ENCODE results near the gene NANS.
A peak's percentile ranks its signal among the peaks of the same experiment; 100 is the strongest.
"Not testable (repeated sequence)": the region's sequence is repeated elsewhere in the genome, so short reads cannot be mapped to it uniquely, and the experiment has no call there.

Gene NANS, protein sequence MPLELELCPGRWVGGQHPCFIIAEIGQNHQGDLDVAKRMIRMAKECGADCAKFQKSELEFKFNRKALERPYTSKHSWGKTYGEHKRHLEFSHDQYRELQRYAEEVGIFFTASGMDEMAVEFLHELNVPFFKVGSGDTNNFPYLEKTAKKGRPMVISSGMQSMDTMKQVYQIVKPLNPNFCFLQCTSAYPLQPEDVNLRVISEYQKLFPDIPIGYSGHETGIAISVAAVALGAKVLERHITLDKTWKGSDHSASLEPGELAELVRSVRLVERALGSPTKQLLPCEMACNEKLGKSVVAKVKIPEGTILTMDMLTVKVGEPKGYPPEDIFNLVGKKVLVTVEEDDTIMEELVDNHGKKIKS

GRCh38 chr9:98056269-98057137, at the start of gene NANS:
TSS of gene NANS (plus strand) at chr9:98056732. CDS start at chr9:98056809, 77 bp downstream.
- DNase-seq (ENCODE audit: low spot score), result peak; percentile 96

DNA sequence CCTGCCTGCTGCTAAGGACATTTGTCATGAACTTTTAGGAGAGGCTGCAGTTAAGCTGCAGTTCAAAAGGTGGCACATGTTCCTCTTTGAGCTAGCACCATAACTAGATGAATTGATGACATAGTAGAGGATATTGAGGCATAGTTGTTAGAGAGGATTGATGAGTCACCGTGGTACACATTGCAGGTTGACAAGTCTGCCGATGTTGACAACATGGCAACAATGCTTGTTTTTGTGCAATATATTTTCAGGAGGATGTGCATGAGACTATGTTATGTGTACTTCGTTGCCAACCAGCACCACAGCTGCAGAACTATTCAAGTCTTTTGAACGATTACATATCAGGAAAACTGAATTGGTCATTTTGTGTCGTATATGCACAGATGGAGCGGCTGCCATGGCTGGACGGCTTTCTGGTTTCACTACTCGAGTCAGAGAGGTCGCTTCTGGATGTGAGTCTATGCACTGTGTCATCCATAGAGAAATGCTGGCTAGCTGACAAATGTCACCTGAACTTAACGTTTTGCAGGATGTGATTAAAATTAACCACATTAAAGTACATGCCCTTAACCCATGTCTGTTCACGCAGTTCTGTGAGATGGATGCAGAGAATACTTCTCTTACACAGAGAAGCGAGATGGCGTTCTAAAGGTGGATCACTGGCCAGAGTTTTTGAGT, 49.1 kb upstream of the NANS start:
- no peak for DNase-seq (ENCODE audit: low spot score)

DNA sequence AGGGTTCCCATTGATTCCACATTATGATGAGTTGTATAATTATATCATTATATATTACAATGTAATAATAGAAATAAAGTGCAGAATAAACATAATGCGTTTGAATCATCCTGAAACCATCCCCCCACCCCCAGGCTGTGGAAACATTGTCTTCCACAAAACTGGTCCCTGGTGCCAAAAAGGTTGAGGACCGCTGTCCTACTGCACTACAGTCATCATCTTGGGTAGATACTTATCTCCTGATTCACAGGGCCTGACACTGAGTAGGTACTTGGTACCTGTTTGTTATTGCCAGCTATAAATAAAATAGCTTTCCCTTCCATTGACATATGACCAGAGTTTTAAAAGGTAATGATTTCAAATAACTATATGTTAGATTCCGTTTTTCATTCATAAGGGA, 47.8 kb upstream of the NANS start:
- no peak for DNase-seq (ENCODE audit: low spot score)

DNA sequence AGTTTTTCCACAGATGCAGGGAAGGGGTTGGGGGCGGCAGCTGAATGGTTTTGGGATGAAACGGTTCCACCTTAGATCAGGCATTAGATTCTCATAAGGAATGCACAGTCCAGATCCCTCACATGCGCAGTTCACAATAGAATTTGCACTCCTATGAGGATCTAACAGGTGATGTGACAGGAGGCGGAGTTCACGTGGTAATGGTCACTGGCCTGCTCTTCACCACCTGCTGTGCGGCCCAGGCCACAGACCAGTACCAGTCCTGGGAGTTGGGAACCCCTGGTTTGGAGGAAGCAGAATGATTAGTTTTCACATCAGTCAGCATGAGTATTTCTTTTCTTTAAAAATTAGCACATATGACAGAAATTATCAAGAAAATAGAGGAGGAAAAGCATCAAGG, 47.1 kb upstream of the NANS start:
- DNase-seq (ENCODE audit: low spot score), result no peak

DNA sequence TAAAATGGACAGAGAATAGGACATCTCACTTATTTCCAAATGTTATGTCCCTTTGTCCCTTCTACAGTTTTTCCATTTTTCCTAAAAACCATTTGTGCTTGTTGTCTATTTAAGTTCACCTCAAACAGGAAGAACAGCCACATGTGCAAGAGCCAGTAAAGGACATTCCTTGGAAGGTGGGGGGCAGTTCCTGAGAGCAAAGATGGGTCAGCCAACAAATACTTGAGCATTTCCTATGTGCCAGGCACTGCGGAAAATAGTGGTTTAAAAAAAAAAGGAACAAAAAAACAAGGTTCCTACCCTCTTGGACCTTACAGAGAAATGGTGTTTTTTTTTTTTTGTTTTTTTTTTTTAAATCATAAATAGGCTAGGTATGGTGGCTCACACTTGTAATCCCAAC, 46.6 kb upstream of the NANS start:
- DNase-seq (ENCODE audit: low spot score), result no peak

DNA sequence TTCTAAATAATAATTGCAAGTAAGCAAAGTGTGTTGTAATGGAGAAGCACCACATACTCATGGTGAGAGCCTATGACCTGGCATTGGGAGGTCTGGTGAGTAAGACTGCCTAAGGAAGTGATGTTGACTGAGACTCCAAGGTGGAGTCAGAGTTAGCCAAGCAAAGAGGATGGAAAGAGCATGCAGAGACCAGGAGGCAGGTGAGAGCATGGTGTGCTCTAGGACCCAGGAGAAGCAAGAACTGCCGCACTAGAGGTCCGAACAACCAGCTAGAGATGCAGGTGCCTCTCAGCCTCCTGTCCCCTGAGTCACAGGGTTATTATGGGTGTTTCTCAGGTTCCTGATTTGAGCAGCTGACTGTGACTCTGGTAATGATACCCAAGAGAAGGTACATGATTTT, 46.1 kb upstream of the NANS start:
- DNase-seq (ENCODE audit: low spot score), result no peak

- no peak for DNase-seq (ENCODE audit: low spot score)
These were observed 45.4 kb upstream of the NANS start for GRCh38 chr9:98011122-98011521.

DNA sequence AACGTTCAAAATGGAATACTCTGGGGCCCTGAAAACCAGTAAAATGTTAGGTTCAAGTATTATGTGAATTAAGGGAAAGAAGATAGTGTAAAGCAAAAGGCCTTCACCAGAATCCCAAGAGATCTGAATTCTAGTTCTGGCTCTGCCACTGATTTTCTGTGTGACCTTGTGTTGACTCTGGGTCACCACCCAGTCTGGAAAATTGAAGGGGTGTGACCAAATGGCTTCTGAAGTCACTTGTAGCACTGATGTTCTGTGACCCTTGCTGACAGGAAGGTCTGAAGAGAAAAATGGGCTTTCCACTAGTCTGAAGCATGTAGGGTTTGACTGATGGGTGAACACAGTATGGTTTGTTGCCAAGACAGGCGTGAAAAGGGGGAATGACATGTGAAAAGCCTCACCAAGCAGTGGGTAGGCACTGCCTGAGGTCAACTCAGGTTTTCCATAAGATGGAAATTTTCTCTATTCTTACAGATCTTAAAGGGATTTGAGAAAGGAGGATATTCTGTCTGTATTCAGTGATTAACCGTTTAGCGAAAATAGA, 40.3 kb upstream of the NANS start:
- no peak for DNase-seq (ENCODE audit: low spot score)

DNA sequence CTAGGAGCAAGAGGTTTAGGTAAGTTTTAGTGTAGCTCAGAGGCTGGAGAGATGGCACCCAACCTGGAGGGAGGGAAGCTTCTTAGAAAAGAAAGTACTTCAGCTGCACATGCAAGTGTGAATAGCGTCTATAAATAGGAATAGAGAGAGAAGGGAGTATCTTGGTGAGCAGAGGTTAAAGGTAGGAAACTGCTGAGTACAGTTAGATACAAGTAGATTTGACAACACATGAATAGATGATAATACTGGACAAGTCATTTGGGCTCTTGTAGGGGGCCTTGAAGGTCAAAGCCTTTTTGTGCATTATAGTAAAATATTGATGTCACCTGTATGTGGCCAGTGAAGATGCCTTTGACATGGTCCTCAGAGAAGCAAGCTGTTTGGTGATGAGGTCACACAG, 39.2 kb upstream of the NANS start:
- DNase-seq (ENCODE audit: low spot score), result no peak

DNA sequence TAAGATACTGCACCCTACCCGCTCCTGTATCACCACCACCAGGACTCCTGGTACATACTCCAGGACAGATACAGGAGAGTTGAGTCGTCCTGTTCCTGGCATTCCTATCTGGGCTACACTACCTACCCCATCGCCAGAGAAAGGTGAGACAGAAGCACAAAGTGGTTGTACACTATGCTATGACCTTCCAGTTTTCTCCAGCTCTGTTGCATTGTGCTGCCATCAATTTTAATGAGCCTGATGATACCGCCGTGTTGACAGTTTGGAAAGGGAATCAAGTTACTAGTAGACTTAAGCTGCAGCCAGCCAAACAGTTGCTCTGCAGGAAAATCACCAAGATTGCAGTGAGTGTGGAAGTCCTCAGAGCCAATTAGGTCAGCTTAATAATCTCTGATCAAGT, 38.2 kb upstream of the NANS start:
- no peak for DNase-seq (ENCODE audit: low spot score)

DNA sequence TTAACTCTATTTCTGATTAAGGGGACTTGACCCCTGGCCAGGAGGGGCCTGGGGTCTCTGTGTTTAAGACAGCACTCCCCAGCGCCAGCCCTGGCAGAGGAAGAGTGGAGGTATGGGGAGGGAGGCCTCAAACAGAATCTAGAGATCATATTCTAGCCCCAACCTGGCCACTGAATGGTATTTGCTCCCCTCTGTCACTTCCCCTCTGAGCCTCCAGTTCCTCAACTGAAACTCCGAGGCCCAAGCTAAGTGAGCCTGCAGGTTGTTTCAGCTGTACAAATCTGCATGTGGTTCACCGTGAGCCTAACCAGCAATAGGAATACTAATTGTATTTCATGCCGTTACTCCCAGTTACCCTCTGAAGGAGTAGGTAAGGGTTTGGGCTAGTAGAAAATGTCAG, 37.4 kb upstream of the NANS start:
- no peak for DNase-seq (ENCODE audit: low spot score)

DNA sequence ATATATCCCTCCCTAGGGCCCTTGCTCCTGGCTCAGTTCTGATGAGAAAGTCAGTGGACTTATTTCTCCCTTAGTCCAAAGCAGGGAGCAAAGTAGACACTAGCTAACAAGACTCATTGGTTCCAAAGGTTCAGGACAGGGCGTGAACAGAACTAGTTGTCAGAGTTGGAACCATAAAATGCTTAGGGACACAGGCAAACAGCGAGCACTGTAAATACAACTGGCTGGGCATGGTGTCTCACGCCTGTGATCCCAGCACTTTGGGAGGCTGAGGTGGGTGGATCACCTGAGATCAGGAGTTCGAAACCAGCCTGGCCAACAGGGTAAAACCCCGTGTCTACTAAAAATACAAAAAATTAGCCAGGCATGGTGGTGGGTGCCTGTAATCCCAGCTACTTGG, 36.7 kb upstream of the NANS start:
- DNase-seq (ENCODE audit: low spot score), result not testable (repeated sequence)

DNA sequence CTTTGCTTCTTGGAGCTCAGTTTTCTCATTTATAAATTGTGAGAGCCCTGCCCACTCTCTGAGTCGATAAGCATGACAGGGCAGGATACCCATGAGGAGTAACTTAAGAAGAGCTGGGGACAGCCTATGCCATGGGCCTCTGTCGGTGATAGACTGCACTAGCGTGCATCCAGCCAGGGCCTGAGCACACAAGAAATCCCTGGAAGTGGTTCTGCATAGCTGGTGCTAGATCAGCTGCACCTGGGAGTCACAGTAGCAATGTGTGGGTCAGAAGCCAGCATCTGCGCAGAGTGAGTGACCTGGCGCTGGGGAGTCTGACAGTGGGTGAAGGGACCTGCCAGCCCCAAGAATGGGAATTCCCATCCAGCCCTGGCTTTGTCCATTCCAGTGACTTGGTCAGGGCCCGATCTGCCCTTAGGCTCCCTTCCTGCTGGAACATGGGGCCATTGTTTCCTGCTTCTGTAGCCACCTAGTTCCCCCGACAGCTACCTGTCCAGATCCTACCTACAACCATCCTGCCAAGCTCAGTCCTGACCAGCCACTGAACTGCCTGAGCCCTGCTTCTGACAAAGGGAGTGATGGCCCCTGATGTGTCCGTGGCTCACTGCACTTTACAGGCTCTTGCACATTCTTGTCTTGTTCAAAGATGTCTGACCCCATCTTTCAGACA, 35.9 kb upstream of the NANS start:
- no peak for DNase-seq (ENCODE audit: low spot score)

DNA sequence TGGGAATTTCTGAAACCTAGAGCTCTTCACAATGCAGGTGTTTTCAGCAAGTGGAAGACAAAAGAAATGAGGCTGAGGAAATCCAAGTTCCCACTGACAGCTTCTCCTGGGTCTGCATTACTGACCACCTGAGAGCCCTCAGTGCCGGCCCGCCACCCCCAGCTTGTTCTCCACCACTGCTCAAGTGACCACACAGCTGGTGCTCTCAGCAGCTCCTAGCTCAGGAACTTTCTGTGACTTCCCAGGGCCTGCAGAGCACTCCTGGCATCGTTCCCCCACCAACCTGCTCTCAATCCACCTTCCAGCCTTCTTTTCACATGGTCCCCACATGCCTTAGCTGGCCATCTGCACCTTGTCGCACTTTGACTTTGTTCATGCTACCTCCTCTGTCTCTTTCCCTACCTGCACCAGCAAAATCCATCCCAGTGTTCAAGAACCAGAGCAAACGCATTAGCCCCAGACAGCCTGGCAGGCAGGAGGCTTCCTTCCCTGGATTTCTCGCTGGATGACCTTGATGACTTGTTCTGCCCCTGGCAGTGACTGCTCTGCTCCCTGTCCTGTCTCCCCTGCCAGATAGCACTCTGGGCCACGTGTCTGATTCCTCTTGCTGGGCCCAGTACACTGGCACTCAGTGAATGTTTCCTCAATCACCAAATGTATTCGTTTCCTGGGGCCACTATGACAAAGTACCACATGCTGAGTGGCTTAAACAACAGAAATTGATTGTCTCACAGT, 35.1 kb upstream of the NANS start:
- DNase-seq (ENCODE audit: low spot score), result no peak

DNA sequence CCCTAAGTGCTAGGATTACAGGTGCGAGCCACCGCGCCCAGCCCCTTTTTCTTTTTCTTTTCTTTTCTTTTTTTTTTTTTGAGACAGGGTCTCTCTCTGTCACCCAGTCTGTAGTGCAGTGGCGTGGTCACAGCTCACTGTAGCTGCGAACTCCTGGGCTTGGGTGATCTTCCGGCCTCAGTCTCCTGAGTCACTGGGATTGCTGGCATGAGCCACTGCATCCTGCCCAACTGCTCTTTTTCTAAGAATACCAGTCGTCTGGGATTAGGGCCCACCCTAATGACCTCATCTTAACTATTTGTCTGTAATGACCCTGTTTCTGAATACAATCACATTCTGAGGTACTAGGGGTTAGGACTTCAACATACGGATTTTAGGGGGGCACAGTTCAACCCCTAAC, 34.1 kb upstream of the NANS start:
- DNase-seq (ENCODE audit: low spot score), result no peak

GRCh38 chr9:98024702-98025101, 31.8 kb upstream of the NANS start:
- DNase-seq (ENCODE audit: low spot score), result no peak

- no peak for DNase-seq (ENCODE audit: low spot score)
These were observed 25.4 kb upstream of the NANS start for GRCh38 chr9:98031169-98031568.

DNA sequence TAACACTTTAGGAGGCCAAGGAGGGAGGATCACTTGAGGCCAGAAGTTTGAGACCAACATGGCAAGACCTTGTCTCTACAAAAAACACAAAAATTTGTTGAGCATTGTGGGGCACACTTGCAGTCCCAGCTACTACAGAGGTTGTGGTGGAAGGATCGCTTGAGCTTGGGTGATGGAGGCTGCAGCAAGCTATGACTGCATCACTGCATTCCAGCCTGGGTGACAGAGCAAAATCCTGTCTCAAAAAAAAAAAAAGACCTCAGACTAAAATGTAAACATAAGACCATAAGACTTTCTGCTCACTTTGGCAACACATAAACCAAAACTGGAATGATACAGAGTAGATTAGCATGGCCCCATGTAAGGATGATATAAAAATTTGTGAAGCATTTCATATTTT, 24.6 kb upstream of the NANS start:
- DNase-seq (ENCODE audit: low spot score), result no peak

DNA sequence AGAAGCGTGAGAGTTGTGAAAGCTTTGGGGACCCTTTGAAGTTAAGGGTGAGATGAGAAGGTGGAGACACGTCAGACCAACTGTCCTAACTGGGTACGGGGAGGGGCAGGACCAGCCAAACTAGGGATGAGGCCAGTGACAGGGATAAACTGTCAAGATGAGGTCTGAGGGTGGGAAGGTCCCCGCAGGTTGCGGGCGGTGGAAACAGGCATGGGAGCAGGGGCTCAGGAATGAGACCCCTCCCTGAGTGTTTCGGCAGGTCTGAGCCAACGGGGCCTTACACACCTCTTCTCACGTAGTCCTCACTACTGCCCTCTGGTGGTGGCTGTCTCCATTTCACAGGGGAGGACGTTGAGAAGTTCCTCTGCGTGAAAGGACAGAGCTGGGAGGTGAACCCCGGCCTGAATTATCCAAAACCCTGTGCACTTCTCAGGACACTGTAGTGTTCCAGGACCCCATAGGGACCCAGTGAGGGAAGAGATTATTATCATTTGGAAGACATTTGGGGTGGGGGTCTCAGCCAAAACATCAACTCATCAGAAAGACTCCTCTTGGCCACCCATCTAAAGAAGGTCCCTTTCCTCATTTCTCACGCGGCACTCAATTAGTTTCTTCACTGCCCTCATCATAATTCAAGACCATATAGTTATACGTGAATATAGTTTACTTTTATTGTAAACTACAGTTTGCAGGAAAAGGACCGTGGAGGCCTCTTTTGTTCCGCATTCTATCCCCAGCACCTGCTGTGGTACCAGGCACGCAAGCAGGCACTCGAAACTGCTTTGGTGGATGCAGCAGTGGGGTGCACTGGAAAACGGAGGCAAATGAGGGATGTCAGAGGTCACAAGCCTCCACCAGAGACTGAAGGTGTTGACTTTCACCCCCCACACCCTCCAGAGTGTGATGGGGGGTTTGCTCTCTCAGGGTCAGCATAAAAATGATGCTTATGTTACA, 21.7 kb upstream of the NANS start:
- peak; percentile 89 for DNase-seq (ENCODE audit: low spot score)

DNA sequence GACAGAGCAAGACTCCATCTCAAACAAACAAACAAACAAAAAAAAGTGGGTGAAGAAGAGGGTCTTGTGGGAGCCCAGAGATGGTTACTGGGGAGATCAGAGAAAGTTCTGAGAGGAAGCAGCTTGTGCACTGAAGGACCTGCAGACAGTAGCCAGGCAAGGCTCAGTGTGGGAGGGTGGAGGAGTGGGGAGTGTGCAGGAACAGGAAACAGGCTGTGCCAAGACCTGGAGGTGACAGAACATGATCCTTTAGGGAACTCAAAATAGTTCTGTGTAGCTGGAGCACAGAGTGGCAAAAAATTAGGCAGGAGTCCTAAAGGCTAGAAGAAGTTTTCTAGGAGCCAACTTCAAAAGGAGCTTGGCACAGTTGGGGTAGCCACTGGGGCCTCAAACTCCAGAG, 19.2 kb upstream of the NANS start:
- no peak for DNase-seq (ENCODE audit: low spot score)
